Activated CD8-positive, alpha-beta T cell treated with anti-CD3 and anti-CD28 coated beads, Interleukin-2, amount 10 ng/mL, durations not matched to agents 7 days and 5 days (primary cell): Measurements from ENCODE around the gene OR5AC2. TPM values are rescaled to one million over a fixed set of nuclear protein-coding genes. Genes with fewer than 3 reads are reported as not detected.

Source experiments
- ATAC-seq: fragments of 150-1000 bp; cut with Tn5 transposase; one replicate; pipeline ENCODE4 v1.10.0; 2021; ENCODE audit warnings: moderate library complexity
- CTCF ChIA-PET: fragments of 350-600 bp; sonication (Branson Sonifier 250); formaldehyde crosslinking; loops from one replicate; lab custom pipeline; 2021; ENCODE audit warnings: antibody characterized with exemption; lab: Charles Lee
- POLR2A ChIA-PET: fragments of 350-600 bp; sonication (Branson Sonifier 250); formaldehyde crosslinking; loops from one replicate; lab custom pipeline; 2021; ENCODE audit warnings: antibody characterized with exemption; lab: Charles Lee
- DNase-seq: peaks from one replicate; pipeline ENCODE4 v3.0.0-alpha.2; 2020
- H3K27ac Mint-ChIP-seq: one replicate; pipeline ENCODE4 v1.8.0; 2021; ENCODE audit warnings: mild to moderate bottlenecking, mixed read lengths
- H3K27me3 Mint-ChIP-seq: one replicate; pipeline ENCODE4 v1.8.0; 2021; ENCODE audit warnings: low read depth, mixed read lengths
- H3K36me3 Mint-ChIP-seq: one replicate; pipeline ENCODE4 v1.8.0; 2021; ENCODE audit warnings: low read depth, mixed read lengths
- H3K4me1 Mint-ChIP-seq: one replicate; pipeline ENCODE4 v1.8.0; 2021; ENCODE audit warnings: low read depth, mixed read lengths
- H3K4me3 Mint-ChIP-seq: one replicate; pipeline ENCODE4 v1.8.0; 2021; ENCODE audit warnings: mild to moderate bottlenecking, mixed read lengths
- H3K9me3 Mint-ChIP-seq: one replicate; pipeline ENCODE4 v1.8.0; 2022; ENCODE audit warnings: mixed read lengths; ENCODE audit not compliant: insufficient read depth
- total RNA-seq, 2 experiments: library from RNA; stranded (reverse); gene quantifications; one replicate each; pipeline ENCODE4 v1.2.3, GENCODE V29; 2021

OR5AC2 gene
- total RNA-seq, 2 experiments from 2014 or later: not detected

DNA sequence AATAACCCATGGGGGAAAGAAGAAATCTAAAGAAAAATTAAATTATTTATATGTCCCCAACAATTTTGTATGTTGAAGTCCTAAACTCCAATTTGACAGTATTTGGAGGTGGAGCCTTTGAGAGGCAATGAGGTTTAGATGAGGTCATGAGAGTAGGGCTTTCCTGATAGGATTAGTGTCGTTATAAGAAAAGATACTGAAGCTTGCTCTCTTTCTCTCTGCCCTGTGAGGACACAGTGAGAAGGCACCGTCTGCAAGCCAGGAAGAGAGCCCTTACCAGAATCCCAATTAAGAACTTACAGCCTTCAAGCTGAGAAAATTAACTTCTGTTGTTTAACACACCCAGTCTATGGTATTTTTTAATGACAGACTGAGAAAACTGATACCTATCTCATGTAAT is 16.1 kb upstream of the OR5AC2 start:
- Mint-ChIP-seq H3K36me3 (no peaks in the 10 kb centered on the region), H3K27ac (no peak overlapping the region), H3K27me3 (peaks cover 9% of the 10 kb centered on the region), H3K4me3 (no peak overlapping the region), H3K4me1 (no peaks in the 10 kb centered on the region), H3K9me3 (no peaks in the 10 kb centered on the region)
- no peak for ATAC-seq
- POLR2A ChIA-PET: no interaction called here
- no peak for DNase-seq
- CTCF ChIA-PET: no interaction called here

DNA sequence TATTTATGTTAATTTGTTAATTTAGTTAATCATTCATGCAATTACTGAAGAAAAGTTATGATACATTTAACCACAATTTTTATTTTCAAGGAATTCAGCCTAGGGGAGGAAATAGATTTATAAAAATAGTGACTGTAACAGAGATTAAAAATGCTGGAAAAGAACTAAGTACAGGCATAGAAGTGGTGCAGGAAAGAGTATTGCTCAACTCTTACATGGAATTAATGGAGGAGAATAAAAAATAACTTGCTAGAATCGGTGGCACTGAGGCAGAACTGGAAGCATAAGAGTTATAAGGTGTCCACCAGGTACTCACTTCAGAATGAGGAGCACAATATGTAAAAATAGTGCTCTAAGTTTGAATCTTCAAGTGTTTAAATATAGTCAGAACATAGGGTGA is 13.5 kb upstream of the OR5AC2 start:
- no peak overlapping the region for H3K4me3 Mint-ChIP-seq
- DNase-seq (no peak), ATAC-seq (no peak)
- peaks cover 7% of the 10 kb centered on the region for H3K27me3 Mint-ChIP-seq
- H3K9me3 Mint-ChIP-seq: no peaks in the 10 kb centered on the region
- no peaks in the 10 kb centered on the region for H3K36me3 Mint-ChIP-seq
- H3K4me1 Mint-ChIP-seq: no peaks in the 10 kb centered on the region
- no peak overlapping the region for H3K27ac Mint-ChIP-seq
- ChIA-PET CTCF (no interaction called here), POLR2A (no interaction called here)

DNA sequence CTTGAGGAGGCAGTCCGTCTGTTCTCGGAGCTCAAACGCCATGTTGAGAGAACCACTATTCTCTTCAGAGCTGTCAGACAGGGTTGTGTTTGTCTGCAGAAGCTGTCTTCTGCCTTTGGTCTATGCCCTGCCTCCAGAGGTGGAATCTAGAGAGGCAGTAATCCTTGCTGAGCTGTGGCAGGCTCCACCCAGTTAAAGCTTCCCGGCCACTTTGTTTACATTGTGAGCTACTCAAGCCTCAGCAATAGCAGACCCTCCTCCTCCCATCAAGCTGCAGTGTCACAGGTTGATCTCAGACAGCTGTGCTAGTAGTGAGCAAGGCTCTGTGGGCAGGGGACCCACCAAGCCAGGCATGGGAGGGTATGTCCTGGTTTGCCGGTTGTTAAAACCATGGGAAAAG is 8.9 kb downstream of the OR5AC2 start:
- POLR2A ChIA-PET: no interaction called here
- no peaks in the 10 kb centered on the region for H3K4me1 Mint-ChIP-seq
- DNase-seq (no peak), ATAC-seq (no peak)
- CTCF ChIA-PET: no interaction called here
- no peaks in the 10 kb centered on the region for H3K27me3 Mint-ChIP-seq
- H3K36me3 Mint-ChIP-seq: no peaks in the 10 kb centered on the region
- no peak overlapping the region for H3K4me3 Mint-ChIP-seq
- no peaks in the 10 kb centered on the region for H3K9me3 Mint-ChIP-seq
- no peak overlapping the region for H3K27ac Mint-ChIP-seq

DNA sequence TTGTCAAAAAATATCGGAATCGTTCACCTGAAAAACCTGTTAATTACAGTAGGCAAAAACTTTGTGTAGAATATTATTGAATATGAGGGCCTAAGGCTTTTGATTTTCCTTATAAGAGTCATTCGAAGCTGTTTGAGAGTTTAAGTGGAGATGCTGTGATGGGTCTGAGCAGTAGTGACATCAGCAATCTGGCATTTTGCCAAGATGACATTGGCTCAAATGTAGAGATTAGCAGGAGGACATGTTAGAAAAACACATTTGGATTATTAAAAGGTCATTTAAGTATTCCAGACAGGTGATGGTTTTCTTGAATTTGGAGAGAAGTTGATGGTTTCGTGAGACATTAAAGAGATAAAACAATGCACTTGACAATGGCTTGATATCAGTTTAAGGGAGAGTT is 12.9 kb downstream of the OR5AC2 start:
- no peaks in the 10 kb centered on the region for H3K4me1 Mint-ChIP-seq
- ChIA-PET POLR2A (no interaction called here), CTCF (no interaction called here)
- no peaks in the 10 kb centered on the region for H3K36me3 Mint-ChIP-seq
- H3K4me3 Mint-ChIP-seq: no peak overlapping the region
- ATAC-seq (no peak), DNase-seq (no peak)
- H3K27ac Mint-ChIP-seq: no peak overlapping the region
- H3K27me3 Mint-ChIP-seq: no peaks in the 10 kb centered on the region
- no peaks in the 10 kb centered on the region for H3K9me3 Mint-ChIP-seq

GRCh38 chr3:98108162-98108561 is 21.2 kb downstream of the OR5AC2 start:
- Mint-ChIP-seq H3K27me3 (peaks cover 2% of the 10 kb centered on the region), H3K4me3 (no peak overlapping the region), H3K27ac (no peak overlapping the region), H3K4me1 (no peaks in the 10 kb centered on the region), H3K9me3 (no peaks in the 10 kb centered on the region), H3K36me3 (no peaks in the 10 kb centered on the region)
- POLR2A ChIA-PET: no interaction called here
- CTCF ChIA-PET: no interaction called here
- ATAC-seq: no peak
- DNase-seq: no peak

DNA sequence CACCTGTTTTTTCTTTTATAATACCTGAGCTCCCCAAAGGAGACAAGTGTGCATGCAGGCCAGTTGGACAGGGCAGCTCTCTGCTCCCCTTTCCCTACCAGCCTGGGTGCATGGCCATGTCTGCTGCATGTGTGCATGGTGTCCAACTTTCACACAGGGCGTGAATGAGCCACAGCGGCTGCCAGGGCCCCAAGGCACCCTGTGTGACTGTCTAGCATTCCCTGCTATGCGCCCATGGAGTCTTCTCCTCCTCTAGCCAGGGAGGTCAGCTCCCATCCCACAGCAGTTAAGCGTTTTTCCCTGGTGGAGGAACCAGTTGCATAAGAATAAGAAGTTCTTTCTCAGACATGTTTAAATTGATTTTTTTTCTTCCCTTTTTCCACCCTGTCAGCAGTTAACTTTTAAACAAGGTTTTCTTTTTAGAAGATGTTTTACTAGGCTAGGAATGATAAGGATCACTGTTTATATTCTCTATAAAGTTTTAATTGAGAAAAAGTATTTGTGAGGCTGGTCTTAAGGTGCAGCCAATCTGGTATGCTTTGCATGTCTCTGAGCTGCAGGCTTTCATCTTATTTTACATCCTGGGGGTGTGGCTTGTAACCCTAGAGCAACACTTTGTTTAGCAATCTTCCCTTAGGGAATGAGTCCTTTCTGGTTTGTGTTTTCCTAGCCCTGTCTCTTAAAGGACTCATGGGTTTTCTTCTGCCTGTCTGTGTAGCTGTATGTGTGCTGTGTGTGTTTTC is 23.0 kb downstream of the OR5AC2 start:
- ChIA-PET CTCF (no interaction called here), POLR2A (no interaction called here)
- no peaks in the 10 kb centered on the region for H3K4me1 Mint-ChIP-seq
- no peak for DNase-seq
- peaks cover 2% of the 10 kb centered on the region for H3K27me3 Mint-ChIP-seq
- H3K4me3 Mint-ChIP-seq: no peak overlapping the region
- H3K36me3 Mint-ChIP-seq: no peaks in the 10 kb centered on the region
- no peak overlapping the region for H3K27ac Mint-ChIP-seq
- no peaks in the 10 kb centered on the region for H3K9me3 Mint-ChIP-seq
- no peak for ATAC-seq

DNA sequence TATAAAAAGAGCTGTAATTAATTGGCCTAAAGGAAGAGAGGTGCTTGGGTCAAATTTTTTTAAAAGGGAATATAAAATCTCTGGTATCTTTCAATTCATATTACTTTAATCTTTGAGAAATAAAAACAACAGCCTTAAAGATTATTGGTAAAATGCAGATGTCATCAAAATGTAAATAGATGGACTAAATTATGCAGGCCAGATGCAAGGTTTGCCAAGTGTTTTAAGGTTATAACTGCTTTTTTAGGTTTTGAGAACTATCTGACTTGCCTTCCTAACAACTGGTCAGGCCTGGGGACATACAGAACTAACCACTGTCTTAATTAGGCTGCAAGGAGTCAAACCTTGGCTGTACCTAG is 23.6 kb downstream of the OR5AC2 start:
- no peak overlapping the region for H3K4me3 Mint-ChIP-seq
- H3K27ac Mint-ChIP-seq: no peak overlapping the region
- H3K27me3 Mint-ChIP-seq: peaks cover 2% of the 10 kb centered on the region
- H3K9me3 Mint-ChIP-seq: no peaks in the 10 kb centered on the region
- H3K4me1 Mint-ChIP-seq: no peaks in the 10 kb centered on the region
- CTCF ChIA-PET: no interaction called here
- no peak for DNase-seq
- no peaks in the 10 kb centered on the region for H3K36me3 Mint-ChIP-seq
- ATAC-seq: no peak
- POLR2A ChIA-PET: no interaction called here

DNA sequence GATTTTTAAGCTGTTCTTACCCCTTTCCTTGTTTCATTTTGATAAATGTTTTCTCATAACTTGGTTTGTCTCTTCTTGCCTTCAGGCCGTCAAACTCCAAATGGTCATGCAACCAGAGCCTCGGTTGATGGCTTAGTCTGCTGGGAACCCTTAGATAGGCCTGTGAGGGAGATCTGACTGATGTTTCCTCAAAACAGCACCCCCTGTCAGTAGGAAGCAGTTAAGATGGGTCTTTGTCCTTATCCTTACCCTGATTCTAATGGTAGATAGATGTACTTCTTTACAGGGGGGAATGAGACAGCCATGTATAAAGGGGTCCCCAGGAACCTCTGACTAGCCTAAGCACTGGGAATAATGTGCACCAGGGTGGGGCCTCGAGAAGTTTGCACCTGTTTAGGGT is 27.3 kb downstream of the OR5AC2 start:
- H3K9me3 Mint-ChIP-seq: no peaks in the 10 kb centered on the region
- H3K27me3 Mint-ChIP-seq: no peaks in the 10 kb centered on the region
- ATAC-seq (no peak), DNase-seq (no peak)
- no peaks in the 10 kb centered on the region for H3K36me3 Mint-ChIP-seq
- POLR2A ChIA-PET: no interaction called here
- H3K4me3 Mint-ChIP-seq: no peak overlapping the region
- CTCF ChIA-PET: no interaction called here
- H3K27ac Mint-ChIP-seq: no peak overlapping the region
- H3K4me1 Mint-ChIP-seq: no peaks in the 10 kb centered on the region

DNA sequence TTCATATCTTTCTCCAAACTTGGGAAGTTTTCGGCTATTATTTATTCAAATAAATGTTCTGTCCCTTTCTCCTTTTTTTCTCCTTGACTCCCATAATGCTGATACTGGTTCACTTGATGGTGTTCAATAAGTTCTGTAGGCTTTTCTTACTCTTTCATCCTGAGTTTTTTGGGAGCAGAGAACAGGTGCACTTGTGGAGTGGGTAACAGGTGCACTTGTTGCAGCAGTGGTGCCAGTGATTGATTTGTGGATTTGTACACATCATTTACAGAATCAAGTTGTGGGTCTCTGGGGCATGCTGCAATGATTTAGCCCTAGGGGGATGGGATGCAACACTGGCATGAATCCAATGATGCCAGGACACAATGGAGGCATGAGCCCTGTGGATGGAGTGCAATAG is 28.7 kb downstream of the OR5AC2 start:
- ChIA-PET POLR2A (no interaction called here), CTCF (no interaction called here)
- no peaks in the 10 kb centered on the region for H3K27me3 Mint-ChIP-seq
- no peak overlapping the region for H3K4me3 Mint-ChIP-seq
- no peaks in the 10 kb centered on the region for H3K36me3 Mint-ChIP-seq
- no peak for ATAC-seq
- no peak overlapping the region for H3K27ac Mint-ChIP-seq
- no peak for DNase-seq
- H3K4me1 Mint-ChIP-seq: no peaks in the 10 kb centered on the region
- H3K9me3 Mint-ChIP-seq: no peaks in the 10 kb centered on the region

GRCh38 chr3:98130421-98130820 is 43.4 kb downstream of the OR5AC2 start, which contains the start of gene OR5H1:
Gene OR5H1, plus strand, starts transcription at chr3:98130721. Its CDS starts 1,977 bp downstream, at chr3:98132698.
- no peak within 1 kb of the TSS for H3K4me3 Mint-ChIP-seq
- ATAC-seq (no peak), DNase-seq (no peak)
- no peak within 1 kb of the TSS for H3K27ac Mint-ChIP-seq
- no peaks in the 10 kb centered on the region for H3K9me3 Mint-ChIP-seq
- H3K36me3 Mint-ChIP-seq: no peaks in the 10 kb centered on the region
- no peaks in the 10 kb centered on the region for H3K4me1 Mint-ChIP-seq
- ChIA-PET CTCF (no interaction called here), POLR2A (no interaction called here)
- no peaks in the 10 kb centered on the region for H3K27me3 Mint-ChIP-seq

DNA sequence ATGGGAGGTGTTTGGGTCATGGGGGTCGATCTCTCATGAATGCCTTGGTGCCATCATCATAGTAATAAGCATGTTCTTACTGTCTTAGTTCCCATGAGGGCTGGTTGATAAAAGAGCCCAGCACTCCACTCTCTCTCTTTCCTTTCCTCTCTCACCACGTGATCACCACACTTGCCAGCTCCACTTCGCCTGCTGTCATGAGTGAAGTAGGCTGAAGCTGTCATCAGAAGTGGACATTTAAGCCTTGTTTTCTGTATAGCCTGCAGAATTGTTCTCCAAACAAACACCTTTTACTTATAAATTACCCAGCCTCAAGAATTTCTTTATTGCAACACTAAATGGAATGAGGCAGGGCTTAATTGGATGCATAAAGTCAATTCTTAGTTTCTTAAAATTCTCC is 49.7 kb downstream of the OR5AC2 start:
- Mint-ChIP-seq H3K27me3 (no peaks in the 10 kb centered on the region), H3K27ac (no peak overlapping the region), H3K9me3 (no peaks in the 10 kb centered on the region), H3K36me3 (no peaks in the 10 kb centered on the region), H3K4me1 (no peaks in the 10 kb centered on the region), H3K4me3 (no peak overlapping the region)
- ChIA-PET POLR2A (interaction anchor here (0.6 kb wide), 1 partner anchor 186 kb away, joined by 3 read pairs; no protein-coding TSS in a partner anchor), CTCF (no interaction called here)
- DNase-seq: no peak
- ATAC-seq: no peak
